ENCODE data around the gene THOC1. TPM values are rescaled to one million over a fixed set of nuclear protein-coding genes. Genes with fewer than 3 reads are reported as not detected.
"Not testable (repeated sequence)": the region's sequence is repeated elsewhere in the genome, so short reads cannot be mapped to it uniquely, and the experiment has no call there.

Gene THOC1, protein sequence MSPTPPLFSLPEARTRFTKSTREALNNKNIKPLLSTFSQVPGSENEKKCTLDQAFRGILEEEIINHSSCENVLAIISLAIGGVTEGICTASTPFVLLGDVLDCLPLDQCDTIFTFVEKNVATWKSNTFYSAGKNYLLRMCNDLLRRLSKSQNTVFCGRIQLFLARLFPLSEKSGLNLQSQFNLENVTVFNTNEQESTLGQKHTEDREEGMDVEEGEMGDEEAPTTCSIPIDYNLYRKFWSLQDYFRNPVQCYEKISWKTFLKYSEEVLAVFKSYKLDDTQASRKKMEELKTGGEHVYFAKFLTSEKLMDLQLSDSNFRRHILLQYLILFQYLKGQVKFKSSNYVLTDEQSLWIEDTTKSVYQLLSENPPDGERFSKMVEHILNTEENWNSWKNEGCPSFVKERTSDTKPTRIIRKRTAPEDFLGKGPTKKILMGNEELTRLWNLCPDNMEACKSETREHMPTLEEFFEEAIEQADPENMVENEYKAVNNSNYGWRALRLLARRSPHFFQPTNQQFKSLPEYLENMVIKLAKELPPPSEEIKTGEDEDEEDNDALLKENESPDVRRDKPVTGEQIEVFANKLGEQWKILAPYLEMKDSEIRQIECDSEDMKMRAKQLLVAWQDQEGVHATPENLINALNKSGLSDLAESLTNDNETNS
- polyA plus RNA-seq, result 10 to 100 TPM; 11.8 to 29.2 (median 15.6) TPM

DNA sequence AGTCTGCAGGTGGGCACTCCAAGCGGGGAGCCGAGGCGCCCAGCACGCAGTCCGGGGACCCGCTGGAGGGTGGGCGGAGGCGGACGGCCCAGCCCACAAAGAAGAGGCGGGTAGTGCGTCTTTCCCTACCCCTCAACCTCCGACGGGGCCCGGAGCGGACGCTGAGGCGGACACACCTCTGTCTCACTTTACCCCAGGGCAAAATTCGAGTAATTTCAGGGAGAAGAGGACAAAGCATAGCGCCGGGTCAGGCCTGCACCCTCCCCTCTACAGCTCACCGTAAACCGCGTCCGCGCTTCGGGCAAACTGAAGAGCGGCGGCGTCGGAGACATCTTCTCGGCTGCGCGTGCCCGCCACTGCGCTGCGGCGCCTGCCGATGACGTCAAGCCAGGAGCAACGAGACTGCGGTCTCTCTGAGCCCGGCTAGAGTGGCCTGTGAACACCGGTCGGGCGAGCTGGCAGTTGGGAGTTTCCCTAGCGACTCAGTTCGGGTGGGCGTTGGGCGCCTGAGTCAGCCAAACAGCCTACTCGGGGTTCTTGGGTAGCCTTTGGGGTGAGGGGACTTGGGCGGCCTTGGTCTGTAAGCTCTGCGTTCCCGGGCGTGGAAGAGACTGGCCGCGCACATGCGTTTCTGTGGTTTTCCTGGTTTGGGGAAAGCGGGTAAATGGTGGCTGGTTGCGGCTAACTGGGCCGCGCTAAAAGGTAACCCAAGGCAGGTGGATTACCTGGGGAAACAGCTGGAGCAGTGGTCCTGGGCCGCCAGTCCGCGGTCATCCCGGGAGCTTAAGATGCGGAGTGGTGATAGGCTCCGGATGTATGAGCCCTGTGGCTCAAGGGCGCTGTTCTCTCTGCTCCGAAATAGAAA lies at the start of gene THOC1:
Gene THOC1, minus strand, starts transcription at position 360 of the 865 bp plus-strand sequence. Its CDS starts 28 bp downstream, at position 332.
- WGBS, 3 donors, result 0% methylated on average over 69 of the region's 69 CpGs
- no peak within 1 kb of the TSS for H3K27ac ChIP-seq (ENCODE audit: low read depth, low read length)

DNA sequence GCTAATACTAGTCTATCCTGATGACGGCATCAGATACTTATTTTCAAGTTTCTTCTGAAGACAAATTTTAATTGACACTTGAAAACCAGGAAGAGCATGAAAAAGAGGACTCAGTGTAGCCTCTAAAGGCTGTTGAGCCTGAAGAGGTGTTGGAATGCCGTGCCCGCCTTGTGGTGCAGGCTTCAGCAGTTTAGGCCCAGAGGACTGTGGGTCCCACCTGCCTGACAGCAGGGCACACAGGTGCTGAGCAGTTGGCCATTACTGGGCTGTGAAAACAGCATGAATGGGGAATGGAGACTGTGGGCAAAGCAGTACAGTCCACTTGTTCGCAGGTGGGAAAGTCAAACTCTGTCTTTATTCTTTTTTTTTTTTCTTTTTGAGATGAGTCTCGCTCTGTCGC lies 49.8 kb upstream of the THOC1 start:
- WGBS, 3 donors, result 97 to 98% (median 97%) methylated on average over 4 to 6 of the region's 6 CpGs
- no peak overlapping the region for H3K27ac ChIP-seq (ENCODE audit: low read depth, low read length)

DNA sequence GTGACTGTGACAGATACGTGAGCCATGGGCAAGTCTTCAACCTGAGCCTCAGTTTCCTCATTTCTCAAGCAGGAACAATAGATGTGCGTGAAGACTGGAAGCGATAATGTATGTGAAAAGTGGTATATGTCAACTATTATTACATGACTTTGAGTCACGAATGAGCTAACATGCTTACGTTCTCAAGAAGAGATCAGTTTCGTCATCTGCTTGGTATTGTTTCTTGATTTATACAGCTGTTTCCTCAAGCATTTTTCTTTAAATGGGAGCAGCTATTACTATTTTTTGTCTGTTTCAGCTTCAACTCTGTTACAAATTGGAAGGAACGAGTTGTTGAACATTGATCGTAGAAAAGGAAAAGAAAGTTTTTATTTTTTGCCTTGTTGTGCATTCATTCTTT lies 48.5 kb upstream of the THOC1 start:
- WGBS, 3 donors, result 65 to 80% (median 78%) methylated on average over 8 of the region's 8 CpGs
- H3K27ac ChIP-seq (ENCODE audit: low read depth, low read length), result no peak overlapping the region

DNA sequence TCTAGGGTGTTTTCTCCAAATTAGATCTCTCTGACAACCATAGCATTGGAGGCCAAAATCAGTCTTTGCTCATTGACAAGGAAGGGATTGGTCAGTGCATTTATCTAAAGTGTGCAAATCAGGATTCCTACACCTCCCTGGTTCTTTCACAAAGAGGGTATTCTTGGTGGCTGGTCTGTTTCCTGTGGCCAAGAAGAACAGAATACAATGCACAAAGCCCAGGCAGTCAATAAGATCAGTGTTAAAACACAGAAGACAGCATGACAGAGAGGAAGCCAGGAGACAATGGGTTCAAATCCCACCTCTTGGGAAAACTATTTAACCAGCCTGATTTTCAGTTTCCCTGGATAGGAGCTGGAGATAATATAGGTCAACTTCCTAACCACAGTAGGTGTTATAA lies 46.1 kb upstream of the THOC1 start:
- no peak overlapping the region for H3K27ac ChIP-seq (ENCODE audit: low read depth, low read length)

DNA sequence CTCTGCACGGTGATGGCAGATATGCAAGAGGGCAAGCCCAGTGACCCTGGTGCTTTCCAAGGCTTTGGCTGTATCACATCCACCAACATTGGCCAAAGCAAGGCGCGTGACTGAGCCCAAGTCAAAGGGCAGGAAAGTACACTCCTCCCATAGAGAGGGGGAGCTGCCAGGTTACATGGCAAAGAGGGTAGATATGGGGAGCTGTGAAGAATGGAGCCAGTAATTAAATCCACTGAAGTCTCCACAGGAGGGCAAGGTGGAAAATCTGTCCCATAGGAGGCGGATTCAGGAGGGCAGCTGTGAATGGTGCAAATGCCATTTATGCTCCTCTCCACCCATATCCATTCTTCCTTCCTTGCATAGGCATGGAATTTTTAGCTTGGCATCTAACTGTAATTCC lies 44.6 kb upstream of the THOC1 start:
- no peak overlapping the region for H3K27ac ChIP-seq (ENCODE audit: low read depth, low read length)
- WGBS, 3 donors, result 62 to 88% (median 63%) methylated on average over 4 of the region's 4 CpGs

DNA sequence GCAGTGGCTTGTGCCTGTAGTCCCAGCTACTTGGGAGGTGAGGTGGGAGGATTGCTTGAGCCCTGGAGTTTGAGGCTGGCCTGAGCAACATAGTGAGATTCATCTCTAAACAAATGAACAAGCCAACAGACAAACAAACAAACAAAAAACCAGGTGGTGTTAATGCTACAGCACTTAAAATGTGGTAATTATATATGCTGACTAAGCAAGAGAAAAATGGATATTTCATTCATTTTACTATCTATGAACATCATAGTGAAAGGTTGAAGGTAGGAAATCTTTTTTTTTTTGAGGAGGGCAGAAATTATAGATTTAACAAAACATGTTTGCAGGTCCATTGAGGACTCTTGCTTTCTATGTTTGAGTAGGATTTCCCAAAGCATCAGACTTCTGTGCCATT lies 42.2 kb upstream of the THOC1 start:
- no peak overlapping the region for H3K27ac ChIP-seq (ENCODE audit: low read depth, low read length)

DNA sequence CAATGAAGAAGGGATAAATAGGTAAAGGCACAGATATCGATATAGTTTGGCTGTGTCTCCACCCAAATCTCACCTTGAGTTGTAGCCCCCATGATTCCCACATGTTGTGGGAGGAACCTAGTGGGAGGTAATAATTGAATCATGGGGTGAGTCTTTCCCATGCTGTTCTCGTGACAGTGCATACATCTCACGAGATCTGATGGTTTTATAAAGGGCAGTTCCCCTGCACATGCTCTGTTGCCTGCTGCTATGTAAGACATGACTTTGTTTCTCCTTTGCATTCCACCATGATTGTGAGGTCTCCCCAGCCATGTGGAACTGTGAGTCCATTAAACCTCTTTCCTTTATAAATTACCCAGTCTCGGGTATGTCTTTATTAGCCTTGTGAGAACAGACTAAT lies 40.2 kb upstream of the THOC1 start:
- WGBS, 3 donors, result 89 to 95% (median 95%) methylated on average over 4 of the region's 4 CpGs
- not testable (repeated sequence) for H3K27ac ChIP-seq (ENCODE audit: low read depth, low read length)

DNA sequence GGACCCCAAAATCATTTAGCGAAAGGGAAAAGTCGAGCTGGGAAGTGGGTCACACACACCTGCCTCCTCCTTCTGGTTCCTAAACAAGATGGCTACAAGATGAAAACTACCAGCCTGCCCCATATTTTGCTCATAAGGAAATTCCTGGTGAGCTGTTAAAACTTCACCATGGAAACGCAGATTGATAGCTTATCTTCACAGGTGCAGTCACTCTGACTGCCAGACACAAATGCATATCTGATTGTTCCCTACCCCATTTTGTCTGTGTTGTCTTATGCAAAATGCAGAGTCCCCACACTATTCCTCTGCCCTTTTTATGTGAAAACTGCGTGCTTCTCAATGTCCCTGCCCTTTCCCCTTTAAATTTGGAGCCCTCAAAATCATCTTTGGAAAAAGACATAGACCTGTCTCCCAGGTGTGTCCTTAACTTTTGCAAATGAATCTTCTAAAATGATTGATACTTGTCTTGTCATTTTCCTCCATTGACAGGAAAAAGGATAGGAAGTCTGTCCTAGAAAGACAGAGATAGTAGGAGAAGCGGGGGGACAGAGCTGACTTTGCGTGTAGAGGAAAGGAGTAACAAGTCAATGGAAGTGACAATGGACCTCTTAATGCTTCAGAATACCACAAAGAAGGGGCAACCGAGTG lies 38.9 kb upstream of the THOC1 start:
- H3K27ac ChIP-seq (ENCODE audit: low read depth, low read length), result no peak overlapping the region
- WGBS, 3 donors, result 76 to 90% (median 89%) methylated on average over 7 of the region's 7 CpGs

DNA sequence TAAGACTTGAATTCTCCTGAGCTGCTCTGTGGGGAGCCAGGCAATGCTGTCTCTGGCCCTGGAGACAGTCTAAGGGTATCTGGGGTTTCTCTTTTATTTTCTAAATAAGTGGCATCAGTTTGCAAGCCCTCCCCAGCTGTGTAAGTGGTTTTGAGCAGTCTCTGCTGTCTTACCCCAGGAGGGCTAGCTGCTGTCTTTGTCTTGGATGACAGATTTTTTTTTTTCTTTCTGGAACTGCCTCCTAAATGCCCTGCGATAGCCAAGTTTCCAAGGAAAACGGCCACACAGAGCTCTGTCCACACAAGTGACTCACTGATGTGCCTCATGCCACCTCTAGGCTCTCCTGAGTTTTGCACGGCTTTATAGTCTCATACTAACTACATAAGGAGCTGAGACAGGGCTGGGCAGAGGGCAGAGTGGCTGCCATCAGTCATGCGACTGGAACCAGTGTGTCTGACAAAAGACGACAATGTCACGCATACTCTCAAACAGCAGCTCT lies 37.2 kb upstream of the THOC1 start:
- WGBS, 3 donors, result 70 to 82% (median 80%) methylated on average over 6 of the region's 6 CpGs
- H3K27ac ChIP-seq (ENCODE audit: low read depth, low read length), result no peak overlapping the region

DNA sequence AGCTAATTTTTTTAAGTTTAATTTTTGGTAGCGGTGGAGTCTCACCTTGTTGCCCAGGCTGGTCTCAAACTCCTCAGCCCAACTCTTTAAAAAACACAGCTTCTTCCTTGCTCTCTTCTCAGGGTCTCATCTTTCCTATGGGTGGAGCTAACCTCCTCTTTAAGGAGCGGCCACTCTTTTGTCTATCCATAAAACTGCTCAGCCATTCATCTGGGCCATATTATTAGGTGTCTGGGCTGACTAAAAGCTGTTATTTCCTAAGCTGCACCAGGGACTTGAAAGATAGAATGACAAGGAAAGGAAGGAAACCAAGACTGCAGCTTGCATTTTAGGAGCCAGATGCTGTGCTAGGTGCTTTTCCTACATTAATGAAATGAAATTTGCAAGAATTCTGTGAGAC lies 35.8 kb upstream of the THOC1 start:
- WGBS, 3 donors, result 92 to 100% (median 95%) methylated on average over 2 of the region's 2 CpGs

DNA sequence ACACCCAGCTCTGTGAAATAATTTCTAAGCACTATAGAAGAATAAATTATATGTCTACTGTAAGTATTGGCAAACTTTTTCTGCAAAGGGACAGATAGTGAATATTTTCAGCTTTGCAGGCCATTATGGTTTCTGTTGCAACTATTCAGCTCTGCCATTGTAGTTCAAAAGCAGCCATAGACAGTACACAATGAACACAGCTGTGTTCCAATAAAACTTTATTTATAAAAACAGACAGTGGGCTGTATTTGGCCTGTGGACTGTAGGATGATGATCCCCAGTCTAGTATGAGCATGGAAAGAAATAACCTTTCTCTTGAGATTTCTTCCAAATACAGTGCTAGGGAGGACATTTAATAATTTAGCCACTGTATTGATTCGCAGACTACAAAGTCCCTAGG lies 35.2 kb upstream of the THOC1 start:
- H3K27ac ChIP-seq (ENCODE audit: low read depth, low read length), result no peak overlapping the region
- WGBS, 3 donors, result 39 to 100% (median 97%) methylated on average over 1 of the region's 1 CpG

More for the DNA sequence above, 35.8 kb upstream of the THOC1 start:
- H3K27ac ChIP-seq (ENCODE audit: low read depth, low read length), result no peak overlapping the region

DNA sequence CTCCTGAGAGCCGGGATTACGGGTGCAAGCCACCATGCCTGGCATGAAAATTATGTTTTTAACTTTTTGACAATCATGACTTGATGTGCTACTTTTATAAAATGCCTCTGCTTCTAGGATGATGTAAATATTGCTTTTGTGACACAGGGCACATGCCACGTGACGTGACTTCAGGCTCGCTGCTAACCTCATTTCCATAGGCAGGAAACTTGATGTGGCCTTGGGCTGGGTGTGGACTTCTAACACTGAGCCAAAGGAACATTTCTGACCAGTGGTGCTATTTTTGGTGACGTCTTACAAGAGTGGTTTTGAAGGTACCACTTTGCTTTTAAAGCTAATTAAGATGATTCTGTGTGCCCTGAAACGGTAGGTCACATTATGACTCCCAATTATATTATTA lies 34.2 kb upstream of the THOC1 start:
- WGBS, 3 donors, result 69 to 78% (median 76%) methylated on average over 7 of the region's 7 CpGs
- no peak overlapping the region for H3K27ac ChIP-seq (ENCODE audit: low read depth, low read length)

DNA sequence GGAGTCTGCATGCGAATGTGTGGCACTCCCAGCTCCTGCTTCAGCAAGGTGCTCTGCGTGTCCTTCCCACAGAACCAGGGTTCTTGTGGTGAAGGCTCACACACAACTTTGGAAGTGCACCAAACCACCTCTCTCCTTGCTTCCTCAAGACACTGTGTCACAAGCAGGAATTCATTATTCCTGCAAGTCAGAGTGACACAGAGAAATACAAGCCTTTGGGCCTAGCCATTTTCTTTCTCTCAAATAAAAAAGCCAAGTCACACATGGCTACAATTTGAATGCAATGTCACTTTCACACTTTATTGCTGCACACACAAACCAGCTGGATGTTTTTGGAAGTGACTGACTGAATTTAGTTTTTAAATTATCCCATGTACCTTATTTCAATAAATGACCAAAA lies 30.1 kb upstream of the THOC1 start:
- no peak overlapping the region for H3K27ac ChIP-seq (ENCODE audit: low read depth, low read length)
- WGBS, 3 donors, result 72 to 84% (median 81%) methylated on average over 2 of the region's 2 CpGs

DNA sequence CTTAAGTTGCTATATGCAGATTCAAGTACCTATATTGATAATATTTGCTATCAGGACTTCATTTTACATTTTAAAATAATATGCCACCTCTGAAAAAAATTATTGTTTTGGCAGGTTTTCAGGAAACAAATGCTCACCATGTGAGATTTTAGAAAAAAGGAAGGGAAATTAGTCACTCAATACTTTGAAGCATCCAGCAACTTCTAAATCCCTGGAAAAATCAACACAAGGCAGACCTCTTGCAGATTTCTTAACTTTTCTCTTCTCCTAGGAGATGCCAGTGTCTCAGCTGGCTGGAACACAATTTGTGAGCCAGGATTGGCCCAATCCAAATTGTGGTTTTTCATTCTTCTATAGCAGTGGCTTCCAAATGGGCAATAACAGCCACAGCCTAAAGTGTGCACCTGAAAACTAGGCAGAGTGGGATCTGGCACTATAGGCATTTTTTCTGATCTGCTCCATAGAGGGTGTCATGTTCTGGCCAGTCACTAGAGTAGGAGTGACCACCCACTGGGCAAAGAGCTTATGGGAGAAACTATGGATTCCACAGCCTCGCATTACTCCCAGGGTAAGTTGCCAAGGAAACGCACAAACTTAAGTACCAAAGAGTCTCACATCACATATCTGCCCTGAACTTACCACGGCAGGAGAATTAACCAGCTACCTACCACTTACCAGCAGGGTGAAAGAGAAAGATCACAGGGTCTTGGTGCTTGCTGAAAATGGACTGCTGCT lies 28.1 kb upstream of the THOC1 start:
- H3K27ac ChIP-seq (ENCODE audit: low read depth, low read length), result no peak overlapping the region
- 62 to 80% (median 70%) methylated on average over 3 of the region's 3 CpGs for WGBS, 3 donors

DNA sequence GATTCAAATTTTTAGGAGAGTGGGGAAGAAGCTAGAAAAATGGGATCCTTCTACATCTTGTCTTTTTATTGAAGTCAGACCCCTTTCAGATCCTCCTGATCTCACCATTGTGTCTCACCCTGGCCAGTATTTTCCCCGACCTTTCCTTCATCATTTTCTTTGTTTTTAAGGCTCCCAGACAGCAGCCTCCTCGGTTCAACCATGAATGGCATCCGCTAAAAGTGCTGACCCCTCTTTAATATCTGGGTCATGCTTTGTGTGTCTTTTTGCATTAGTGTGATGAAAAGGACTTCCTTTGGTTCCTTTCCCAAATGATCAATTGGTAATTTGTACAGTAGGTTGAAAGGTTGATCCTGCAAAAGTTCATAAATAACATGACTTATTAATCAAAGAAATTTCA lies 26.7 kb upstream of the THOC1 start:
- WGBS, 3 donors, result 86 to 93% (median 88%) methylated on average over 3 of the region's 3 CpGs
- H3K27ac ChIP-seq (ENCODE audit: low read depth, low read length), result no peak overlapping the region

DNA sequence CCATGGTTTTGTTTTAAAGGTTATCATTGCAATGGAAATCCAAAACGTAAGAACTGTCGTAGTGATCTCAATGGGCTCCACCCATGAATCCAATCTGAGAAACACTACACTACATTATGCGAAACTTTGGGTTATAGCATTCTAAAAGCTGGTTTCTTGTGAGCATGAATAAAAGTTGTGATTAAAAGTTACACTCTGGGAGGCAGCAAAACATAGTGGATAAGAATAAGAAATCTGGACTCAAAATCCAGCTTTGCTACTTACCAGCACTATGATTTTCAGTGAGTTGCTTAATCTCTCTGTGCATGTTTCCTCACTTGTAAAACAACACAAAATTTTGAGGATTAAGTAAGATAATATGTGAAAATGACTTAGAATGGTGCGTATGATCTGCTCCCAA lies 25.7 kb upstream of the THOC1 start:
- H3K27ac ChIP-seq (ENCODE audit: low read depth, low read length), result no peak overlapping the region
- WGBS, 3 donors, result 70 to 83% (median 82%) methylated on average over 4 of the region's 4 CpGs

DNA sequence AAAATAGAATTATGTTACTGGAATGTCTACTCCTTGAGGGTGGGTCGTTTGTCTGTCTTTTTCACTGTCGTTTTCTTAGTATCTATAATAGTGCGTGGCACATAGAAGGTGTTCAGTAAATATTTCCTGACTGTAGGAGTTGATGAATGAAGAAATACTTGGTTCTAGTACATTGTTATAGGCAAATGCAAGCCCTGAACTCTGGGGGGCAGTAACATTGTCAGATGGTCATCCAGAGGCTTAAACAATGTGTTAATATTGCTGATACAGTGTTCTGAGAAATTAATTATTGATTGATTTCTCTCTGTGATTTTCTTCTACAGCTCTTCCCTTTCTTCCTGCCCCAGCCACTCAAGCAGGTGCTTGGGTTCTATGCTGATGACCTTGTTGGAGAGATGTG lies 24.4 kb upstream of the THOC1 start:
- H3K27ac ChIP-seq (ENCODE audit: low read depth, low read length), result no peak overlapping the region
- 63 to 72% (median 69%) methylated on average over 3 of the region's 3 CpGs for WGBS, 3 donors

DNA sequence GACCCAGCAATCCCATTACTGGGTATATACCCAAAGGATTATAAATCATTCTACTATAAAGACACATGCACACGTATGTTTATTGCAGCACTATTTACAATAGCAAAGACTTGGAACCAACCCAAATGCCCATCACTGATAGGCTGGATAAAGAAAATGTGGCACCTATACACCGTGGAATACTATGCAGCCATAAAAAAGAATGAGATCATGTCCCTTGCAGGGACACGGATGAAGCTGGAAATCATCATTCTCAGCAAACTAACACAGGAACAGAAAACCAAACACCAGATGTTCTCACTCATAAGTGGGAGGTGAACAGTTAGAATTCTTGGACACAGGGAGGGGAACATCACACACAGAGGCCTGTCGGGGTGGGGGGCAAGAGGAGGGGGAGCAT lies 22.1 kb upstream of the THOC1 start:
- H3K27ac ChIP-seq (ENCODE audit: low read depth, low read length), result not testable (repeated sequence)
- 65 to 77% (median 77%) methylated on average over 4 of the region's 4 CpGs for WGBS, 3 donors

Data from adipose tissue (tissue), 3 donors.